Gastrocnemius medialis (tissue), 4 donors: Measurements from ENCODE around the gene RALGPS2.
"Not testable (repeated sequence)": the region's sequence is repeated elsewhere in the genome, so short reads cannot be mapped to it uniquely, and the experiment has no call there.

ENCODE experiments used
- POLR2A ChIP-seq, 2 donors: fragments of 450-650 bp; IDR thresholded peaks; one replicate each; pipeline ENCODE4 v1.6.1; 2017; ENCODE audit warnings: antibody characterized with exemption in 2 of 2, mild to moderate bottlenecking in 2 of 2, moderate library complexity in 2 of 2
- TF ChIP-seq, protein P1 (sequence below), 5 experiments: fragments of 450-650 bp in 3 of 5; fragments of 200-600 bp in 2 of 5; sonication (generic) in 2 of 5; IDR thresholded peaks in 4 of 5; conservative IDR thresholded peaks in 1 of 5; 1 replicate in 4 of 5; 2 replicates in 1 of 5; pipeline ENCODE4 v1.5.1; 2016 to 2019; ENCODE audit warnings: antibody characterized with exemption in 5 of 5, mild to moderate bottlenecking in 3 of 5, moderate library complexity in 3 of 5

DNA sequence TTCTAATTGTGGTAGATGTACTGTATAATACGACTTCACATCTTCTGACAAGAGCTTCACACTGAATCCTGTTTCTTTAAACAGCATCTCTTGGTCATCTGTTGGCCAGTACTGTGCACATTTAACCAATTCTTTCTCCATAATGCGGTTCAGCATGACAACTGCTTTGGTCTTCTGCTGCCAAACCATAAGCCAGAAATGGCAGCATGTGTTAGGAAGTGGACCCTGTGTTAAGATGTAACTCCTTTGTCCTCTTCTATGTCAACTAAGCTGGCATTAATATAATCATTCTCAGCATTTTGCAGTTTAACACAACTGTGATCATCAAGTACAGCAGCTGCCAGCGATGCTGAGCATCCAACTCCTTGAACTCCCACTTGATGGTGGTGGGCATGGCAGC, 22.3 kb downstream of the RALGPS2 start:
- TF ChIP-seq, protein P1, sequence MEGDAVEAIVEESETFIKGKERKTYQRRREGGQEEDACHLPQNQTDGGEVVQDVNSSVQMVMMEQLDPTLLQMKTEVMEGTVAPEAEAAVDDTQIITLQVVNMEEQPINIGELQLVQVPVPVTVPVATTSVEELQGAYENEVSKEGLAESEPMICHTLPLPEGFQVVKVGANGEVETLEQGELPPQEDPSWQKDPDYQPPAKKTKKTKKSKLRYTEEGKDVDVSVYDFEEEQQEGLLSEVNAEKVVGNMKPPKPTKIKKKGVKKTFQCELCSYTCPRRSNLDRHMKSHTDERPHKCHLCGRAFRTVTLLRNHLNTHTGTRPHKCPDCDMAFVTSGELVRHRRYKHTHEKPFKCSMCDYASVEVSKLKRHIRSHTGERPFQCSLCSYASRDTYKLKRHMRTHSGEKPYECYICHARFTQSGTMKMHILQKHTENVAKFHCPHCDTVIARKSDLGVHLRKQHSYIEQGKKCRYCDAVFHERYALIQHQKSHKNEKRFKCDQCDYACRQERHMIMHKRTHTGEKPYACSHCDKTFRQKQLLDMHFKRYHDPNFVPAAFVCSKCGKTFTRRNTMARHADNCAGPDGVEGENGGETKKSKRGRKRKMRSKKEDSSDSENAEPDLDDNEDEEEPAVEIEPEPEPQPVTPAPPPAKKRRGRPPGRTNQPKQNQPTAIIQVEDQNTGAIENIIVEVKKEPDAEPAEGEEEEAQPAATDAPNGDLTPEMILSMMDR (IDR thresholded peaks at IDR 0.05 in 4 of 5, conservative IDR thresholded peaks at IDR 0.05 in 1 of 5): not testable (repeated sequence)
- TF ChIP-seq POLR2A (IDR thresholded peaks at IDR 0.05): not testable (repeated sequence)
